Esophagus squamous epithelium (tissue), 4 donors: ENCODE results near the gene AGFG2.

Experiments used
- POLR2A ChIP-seq, 4 donors: fragments of 450-650 bp; IDR thresholded peaks; one replicate each; pipeline ENCODE4 v1.6.1; 2017; ENCODE audit warnings: antibody characterized with exemption in 4 of 4, mild to moderate bottlenecking in 4 of 4, moderate library complexity in 3 of 4
- TF ChIP-seq, protein P1 (sequence below), 6 experiments: fragments of 450-650 bp in 4 of 6; fragments of 200-600 bp in 2 of 6; sonication (generic) in 2 of 6; IDR thresholded peaks; one replicate each; pipeline ENCODE4 v1.5.1; 2016 to 2019; ENCODE audit warnings: antibody characterized with exemption in 6 of 6, mild to moderate bottlenecking in 4 of 6, moderate library complexity in 4 of 6

GRCh38 chr7:100568896-100569844 is 30.2 kb downstream of the AGFG2 start:
- TF ChIP-seq, protein P1, sequence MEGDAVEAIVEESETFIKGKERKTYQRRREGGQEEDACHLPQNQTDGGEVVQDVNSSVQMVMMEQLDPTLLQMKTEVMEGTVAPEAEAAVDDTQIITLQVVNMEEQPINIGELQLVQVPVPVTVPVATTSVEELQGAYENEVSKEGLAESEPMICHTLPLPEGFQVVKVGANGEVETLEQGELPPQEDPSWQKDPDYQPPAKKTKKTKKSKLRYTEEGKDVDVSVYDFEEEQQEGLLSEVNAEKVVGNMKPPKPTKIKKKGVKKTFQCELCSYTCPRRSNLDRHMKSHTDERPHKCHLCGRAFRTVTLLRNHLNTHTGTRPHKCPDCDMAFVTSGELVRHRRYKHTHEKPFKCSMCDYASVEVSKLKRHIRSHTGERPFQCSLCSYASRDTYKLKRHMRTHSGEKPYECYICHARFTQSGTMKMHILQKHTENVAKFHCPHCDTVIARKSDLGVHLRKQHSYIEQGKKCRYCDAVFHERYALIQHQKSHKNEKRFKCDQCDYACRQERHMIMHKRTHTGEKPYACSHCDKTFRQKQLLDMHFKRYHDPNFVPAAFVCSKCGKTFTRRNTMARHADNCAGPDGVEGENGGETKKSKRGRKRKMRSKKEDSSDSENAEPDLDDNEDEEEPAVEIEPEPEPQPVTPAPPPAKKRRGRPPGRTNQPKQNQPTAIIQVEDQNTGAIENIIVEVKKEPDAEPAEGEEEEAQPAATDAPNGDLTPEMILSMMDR (IDR thresholded peaks at IDR 0.05): peak in 5 of 6 experiments; percentile 20 to 54 (median 40)
- TF ChIP-seq POLR2A (IDR thresholded peaks at IDR 0.05): no peak
